ENCODE measurements around the gene AQP6.

The AQP6 gene

DNA sequence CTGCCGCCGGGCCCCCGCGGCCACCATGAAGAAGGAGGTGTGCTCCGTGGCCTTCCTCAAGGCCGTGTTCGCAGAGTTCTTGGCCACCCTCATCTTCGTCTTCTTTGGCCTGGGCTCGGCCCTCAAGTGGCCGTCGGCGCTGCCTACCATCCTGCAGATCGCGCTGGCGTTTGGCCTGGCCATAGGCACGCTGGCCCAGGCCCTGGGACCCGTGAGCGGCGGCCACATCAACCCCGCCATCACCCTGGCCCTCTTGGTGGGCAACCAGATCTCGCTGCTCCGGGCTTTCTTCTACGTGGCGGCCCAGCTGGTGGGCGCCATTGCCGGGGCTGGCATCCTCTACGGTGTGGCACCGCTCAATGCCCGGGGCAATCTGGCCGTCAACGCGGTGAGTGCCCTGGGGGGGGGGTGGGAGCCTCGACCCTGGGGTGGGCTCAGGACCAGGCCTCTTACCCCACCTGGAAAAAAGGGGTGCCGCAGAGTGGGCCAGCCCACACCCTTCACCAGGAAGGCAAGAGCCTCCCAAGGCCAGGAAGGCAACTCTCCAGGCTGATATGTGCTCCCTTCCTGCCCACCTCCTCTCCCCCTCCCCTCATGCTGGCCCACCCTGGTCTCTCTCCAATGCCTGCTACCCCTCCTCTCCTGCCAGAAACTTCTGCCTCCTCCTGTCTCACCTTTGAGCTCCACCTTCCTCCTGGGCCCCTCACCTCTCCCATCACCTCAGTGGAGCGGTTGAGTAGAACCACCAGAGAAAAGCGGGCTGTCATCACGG, 10.6 kb upstream of the AQP6 start:
- Histone ChIP-seq H2AK5ac (ENCODE audit: low read length, severe bottlenecking) (no peak overlapping the region), H3K36me3 (ENCODE audit: control insufficient read depth in 1 of 2, insufficient read depth in 2 of 2, low read depth in 1 of 2, low read length in 2 of 2) (no peaks in the 10 kb centered on the region), H3K9ac (ENCODE audit: low read length) (no peak overlapping the region), H4K91ac (ENCODE audit: low read length) (no peak overlapping the region), H3K27me3 (ENCODE audit: control insufficient read depth in 1 of 2, insufficient read depth in 1 of 2, low read length in 2 of 2) (peaks cover 67 to 83% of the 10 kb centered on the region in 2 experiments), H3K4me1 (ENCODE audit: control insufficient read depth, insufficient read depth, low read depth, low read length) (peaks cover 36% of the 10 kb centered on the region), H3K4me3 (ENCODE audit: insufficient read depth in 1 of 2, low read depth in 1 of 2, low read length in 2 of 2) (no peak overlapping the region), H3K14ac (ENCODE audit: low read length in 2 of 2) (no peak overlapping the region), H4K8ac (ENCODE audit: low read length) (peak overlapping the region; percentile 7), H3K9me3 (ENCODE audit: control insufficient read depth, low read length) (no peaks in the 10 kb centered on the region), H3K79me1 (replicated peaks; ENCODE audit: low read length, poor library complexity, severe bottlenecking) (no peaks in the 10 kb centered on the region), H2BK120ac (ENCODE audit: low read depth, low read length) (no peak overlapping the region), H2BK15ac (ENCODE audit: low read depth, poor library complexity, severe bottlenecking) (no peak overlapping the region), H3K4me2 (ENCODE audit: low read length, poor library complexity, severe bottlenecking) (no peak overlapping the region), H3K27ac (ENCODE audit: low read length, poor library complexity, severe bottlenecking) (no peak overlapping the region), H2AFZ (ENCODE audit: low read depth, low read length) (no peak overlapping the region), H2BK12ac (ENCODE audit: low read length in 2 of 2) (no peak overlapping the region), H3K23ac (ENCODE audit: low read length in 2 of 2) (no peak overlapping the region), H2BK5ac (ENCODE audit: low read depth, low read length, poor library complexity, severe bottlenecking) (no peak overlapping the region), H3K18ac (ENCODE audit: low read depth in 1 of 2, low read length in 2 of 2) (no peak overlapping the region), H3K4ac (ENCODE audit: low read depth in 1 of 2, low read length in 2 of 2) (no peak overlapping the region)
- DNase-seq, result no peak
- WGBS, result 47% methylated on average over 37 of the region's 37 CpGs

DNA sequence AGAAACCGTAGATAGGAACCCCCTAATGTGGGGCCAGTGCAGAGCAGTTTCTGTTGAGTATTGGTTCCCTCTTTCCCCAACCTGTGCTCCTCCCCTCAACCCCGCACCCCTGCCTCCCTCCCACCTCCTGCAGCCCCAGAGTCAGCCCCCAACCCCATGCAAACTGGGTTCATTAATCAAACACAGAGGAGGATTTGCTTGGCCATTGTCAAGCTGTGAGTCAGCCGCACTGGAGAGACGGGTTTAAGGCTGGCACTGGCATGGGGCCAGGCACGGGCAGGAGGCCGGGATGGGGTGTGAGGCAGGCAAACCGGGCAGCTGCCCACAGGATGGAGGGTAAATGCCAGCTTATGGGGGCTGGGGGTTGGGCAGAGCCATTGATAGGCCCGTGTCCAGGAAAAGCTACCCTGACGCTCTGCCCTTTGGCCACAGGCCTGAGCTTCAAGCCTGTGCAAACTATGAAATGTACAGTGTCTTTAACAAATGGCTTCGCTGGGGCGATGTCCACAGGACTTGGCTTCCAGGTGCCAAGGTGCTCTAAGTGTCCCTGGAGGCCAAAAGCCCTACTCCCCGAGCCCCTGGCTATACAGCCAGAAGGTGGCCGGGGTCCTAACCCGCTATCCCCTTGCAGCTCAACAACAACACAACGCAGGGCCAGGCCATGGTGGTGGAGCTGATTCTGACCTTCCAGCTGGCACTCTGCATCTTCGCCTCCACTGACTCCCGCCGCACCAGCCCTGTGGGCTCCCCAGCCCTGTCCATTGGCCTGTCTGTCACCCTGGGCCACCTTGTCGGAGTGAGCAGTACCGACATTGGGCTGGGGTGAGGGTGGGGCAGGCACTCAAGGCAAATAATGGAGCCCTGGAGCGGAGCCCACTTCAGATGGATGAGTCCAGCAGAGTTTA, 9.6 kb upstream of the AQP6 start:
- H4K8ac ChIP-seq (ENCODE audit: low read length), result no peak overlapping the region
- H2AK5ac ChIP-seq (ENCODE audit: low read length, severe bottlenecking), result no peak overlapping the region
- H3K4me3 ChIP-seq (ENCODE audit: insufficient read depth in 1 of 2, low read depth in 1 of 2, low read length in 2 of 2), result no peak overlapping the region
- no peaks in the 10 kb centered on the region for H3K9me3 ChIP-seq (ENCODE audit: control insufficient read depth, low read length)
- H2BK15ac ChIP-seq (ENCODE audit: low read depth, poor library complexity, severe bottlenecking), result no peak overlapping the region
- DNase-seq, result no peak
- no peak overlapping the region for H3K23ac ChIP-seq (ENCODE audit: low read length in 2 of 2)
- H3K9ac ChIP-seq (ENCODE audit: low read length), result no peak overlapping the region
- H3K4ac ChIP-seq (ENCODE audit: low read depth in 1 of 2, low read length in 2 of 2), result no peak overlapping the region
- no peak overlapping the region for H3K4me2 ChIP-seq (ENCODE audit: low read length, poor library complexity, severe bottlenecking)
- no peaks in the 10 kb centered on the region for H3K79me1 ChIP-seq (replicated peaks; ENCODE audit: low read length, poor library complexity, severe bottlenecking)
- H3K14ac ChIP-seq (ENCODE audit: low read length in 2 of 2), result no peak overlapping the region
- 87% methylated on average over 21 of the region's 21 CpGs for WGBS
- H2AFZ ChIP-seq (ENCODE audit: low read depth, low read length), result no peak overlapping the region
- no peak overlapping the region for H2BK120ac ChIP-seq (ENCODE audit: low read depth, low read length)
- H3K18ac ChIP-seq (ENCODE audit: low read depth in 1 of 2, low read length in 2 of 2), result no peak overlapping the region
- H3K4me1 ChIP-seq (ENCODE audit: control insufficient read depth, insufficient read depth, low read depth, low read length), result peaks cover 42% of the 10 kb centered on the region
- H3K27ac ChIP-seq (ENCODE audit: low read length, poor library complexity, severe bottlenecking), result no peak overlapping the region
- H4K91ac ChIP-seq (ENCODE audit: low read length), result no peak overlapping the region
- no peaks in the 10 kb centered on the region for H3K36me3 ChIP-seq (ENCODE audit: control insufficient read depth in 1 of 2, insufficient read depth in 2 of 2, low read depth in 1 of 2, low read length in 2 of 2)
- H2BK12ac ChIP-seq (ENCODE audit: low read length in 2 of 2), result no peak overlapping the region
- peaks cover 64 to 74% of the 10 kb centered on the region in 2 experiments for H3K27me3 ChIP-seq (ENCODE audit: control insufficient read depth in 1 of 2, insufficient read depth in 1 of 2, low read length in 2 of 2)
- no peak overlapping the region for H2BK5ac ChIP-seq (ENCODE audit: low read depth, low read length, poor library complexity, severe bottlenecking)

DNA sequence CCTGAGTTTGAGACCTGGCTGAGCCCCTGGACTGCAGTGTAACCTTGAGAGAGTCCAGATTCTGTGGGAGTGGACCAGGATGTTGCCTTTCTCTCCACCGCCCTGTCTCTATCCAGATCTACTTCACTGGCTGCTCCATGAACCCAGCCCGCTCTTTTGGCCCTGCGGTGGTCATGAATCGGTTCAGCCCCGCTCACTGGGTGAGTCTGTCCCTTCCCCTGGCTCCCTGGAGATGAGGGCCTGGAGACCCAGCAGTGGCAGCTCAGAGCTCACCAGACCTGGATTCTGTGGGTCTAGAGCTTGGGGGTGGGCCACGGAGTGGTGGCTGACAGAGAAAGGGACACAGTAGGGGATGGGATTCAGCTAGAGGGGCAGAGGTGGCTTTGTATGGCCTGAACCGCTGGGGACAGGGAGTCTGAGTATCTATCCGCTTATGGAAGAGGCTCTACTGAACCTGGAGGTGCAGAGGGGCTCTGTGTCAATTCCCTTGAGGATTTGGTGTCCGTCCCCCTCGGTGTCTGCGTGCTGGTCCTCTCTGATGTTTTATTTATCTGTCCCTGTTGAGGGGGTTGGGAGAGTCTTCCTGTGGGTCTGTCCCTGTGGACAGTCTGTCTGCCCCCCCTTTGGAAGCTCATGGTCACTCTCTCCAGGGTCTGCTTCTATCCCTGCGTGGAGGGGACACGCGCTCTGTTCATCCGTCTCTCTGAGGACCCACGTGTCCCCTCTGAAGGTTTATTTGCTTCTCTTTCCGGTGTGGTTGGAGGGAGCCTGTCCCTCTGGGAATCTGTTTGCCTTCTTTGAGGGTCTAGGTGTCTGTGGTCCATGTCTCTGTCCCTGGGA, 8.6 kb upstream of the AQP6 start:
- WGBS, result 88% methylated on average over 16 of the region's 17 CpGs
- Histone ChIP-seq H4K91ac (ENCODE audit: low read length) (no peak overlapping the region), H4K8ac (ENCODE audit: low read length) (no peak overlapping the region), H3K4me2 (ENCODE audit: low read length, poor library complexity, severe bottlenecking) (no peak overlapping the region), H3K4me3 (ENCODE audit: insufficient read depth in 1 of 2, low read depth in 1 of 2, low read length in 2 of 2) (no peak overlapping the region), H2BK15ac (ENCODE audit: low read depth, poor library complexity, severe bottlenecking) (peak overlapping the region; percentile 38), H3K14ac (ENCODE audit: low read length in 2 of 2) (no peak overlapping the region), H3K27ac (ENCODE audit: low read length, poor library complexity, severe bottlenecking) (no peak overlapping the region), H3K9ac (ENCODE audit: low read length) (no peak overlapping the region), H3K79me1 (replicated peaks; ENCODE audit: low read length, poor library complexity, severe bottlenecking) (no peaks in the 10 kb centered on the region), H2BK5ac (ENCODE audit: low read depth, low read length, poor library complexity, severe bottlenecking) (no peak overlapping the region), H2AFZ (ENCODE audit: low read depth, low read length) (no peak overlapping the region), H3K18ac (ENCODE audit: low read depth in 1 of 2, low read length in 2 of 2) (no peak overlapping the region), H2BK120ac (ENCODE audit: low read depth, low read length) (no peak overlapping the region), H3K4me1 (ENCODE audit: control insufficient read depth, insufficient read depth, low read depth, low read length) (peaks cover 43% of the 10 kb centered on the region), H3K4ac (ENCODE audit: low read depth in 1 of 2, low read length in 2 of 2) (no peak overlapping the region), H3K23ac (ENCODE audit: low read length in 2 of 2) (no peak overlapping the region), H3K9me3 (ENCODE audit: control insufficient read depth, low read length) (no peaks in the 10 kb centered on the region), H2BK12ac (ENCODE audit: low read length in 2 of 2) (no peak overlapping the region), H2AK5ac (ENCODE audit: low read length, severe bottlenecking) (no peak overlapping the region), H3K36me3 (ENCODE audit: control insufficient read depth in 1 of 2, insufficient read depth in 2 of 2, low read depth in 1 of 2, low read length in 2 of 2) (no peaks in the 10 kb centered on the region), H3K27me3 (ENCODE audit: control insufficient read depth in 1 of 2, insufficient read depth in 1 of 2, low read length in 2 of 2) (peaks cover 64 to 74% of the 10 kb centered on the region in 2 experiments)
- DNase-seq, result no peak

All from mesenchymal stem cell (in vitro differentiated cells and primary cell).